T-helper 1 cell treated with Interleukin-12 subunit alpha and Interleukin-12 subunit beta and Interleukin-4 antibody, amounts not matched to agents 30 μg/mL and 1 μg/mL, for 36 hours (primary cell): ENCODE results near the gene CLTCL1.

Source experiments
- H3K27ac Mint-ChIP-seq: one replicate; pipeline ENCODE4 v1.8.0; 2021; ENCODE audit warnings: mild to moderate bottlenecking, mixed read lengths
- H3K27me3 Mint-ChIP-seq: one replicate; pipeline ENCODE4 v1.8.0; 2021; ENCODE audit warnings: low read depth, mixed read lengths
- H3K36me3 Mint-ChIP-seq: one replicate; pipeline ENCODE4 v1.8.0; 2021; ENCODE audit warnings: low read depth, mixed read lengths
- H3K4me1 Mint-ChIP-seq: one replicate; pipeline ENCODE4 v1.8.0; 2021; ENCODE audit warnings: low read depth, mixed read lengths
- H3K4me3 Mint-ChIP-seq: one replicate; pipeline ENCODE4 v1.8.0; 2021; ENCODE audit warnings: mild to moderate bottlenecking, moderate library complexity, mixed read lengths
- H3K9me3 Mint-ChIP-seq: one replicate; pipeline ENCODE4 v1.8.0; 2021; ENCODE audit warnings: mixed read lengths

The CLTCL1 gene

GRCh38 chr22:19147195-19147780 lies 144.2 kb downstream of the CLTCL1 start:
- no peak overlapping the region for H3K27ac Mint-ChIP-seq
- H3K27me3 Mint-ChIP-seq: peaks cover 42% of the 10 kb centered on the region
- peaks cover 14% of the 10 kb centered on the region for H3K4me1 Mint-ChIP-seq
- no peak overlapping the region for H3K4me3 Mint-ChIP-seq
- H3K9me3 Mint-ChIP-seq: no peaks in the 10 kb centered on the region
- peaks cover 7% of the 10 kb centered on the region for H3K36me3 Mint-ChIP-seq

GRCh38 chr22:19146215-19146968 lies 145.1 kb downstream of the CLTCL1 start:
- peaks cover 16% of the 10 kb centered on the region for H3K4me1 Mint-ChIP-seq
- peaks cover 7% of the 10 kb centered on the region for H3K36me3 Mint-ChIP-seq
- no peak overlapping the region for H3K4me3 Mint-ChIP-seq
- no peak overlapping the region for H3K27ac Mint-ChIP-seq
- H3K9me3 Mint-ChIP-seq: no peaks in the 10 kb centered on the region
- peaks cover 33% of the 10 kb centered on the region for H3K27me3 Mint-ChIP-seq

GRCh38 chr22:19143967-19144400 lies 147.5 kb downstream of the CLTCL1 start:
- Mint-ChIP-seq H3K36me3 (peaks cover 4% of the 10 kb centered on the region), H3K4me1 (peaks cover 13% of the 10 kb centered on the region)

GRCh38 chr22:19143212-19143611 lies 148.3 kb downstream of the CLTCL1 start:
- Mint-ChIP-seq H3K27ac (no peak overlapping the region), H3K4me1 (peaks cover 13% of the 10 kb centered on the region), H3K27me3 (peaks cover 23% of the 10 kb centered on the region), H3K4me3 (peak overlapping the region; percentile 97), H3K9me3 (no peaks in the 10 kb centered on the region), H3K36me3 (peaks cover 4% of the 10 kb centered on the region)

More at GRCh38 chr22:19143967-19144400, 147.5 kb downstream of the CLTCL1 start:
- Mint-ChIP-seq H3K27me3 (peaks cover 26% of the 10 kb centered on the region), H3K4me3 (peak overlapping the region; percentile 97), H3K27ac (peak overlapping the region; percentile 96), H3K9me3 (no peaks in the 10 kb centered on the region)

GRCh38 chr22:19142394-19142793 lies 149.1 kb downstream of the CLTCL1 start:
- no peaks in the 10 kb centered on the region for H3K9me3 Mint-ChIP-seq
- H3K4me1 Mint-ChIP-seq: peaks cover 13% of the 10 kb centered on the region
- peaks cover 7% of the 10 kb centered on the region for H3K36me3 Mint-ChIP-seq

GRCh38 chr22:19139974-19140373 lies 151.5 kb downstream of the CLTCL1 start:
- H3K4me3 Mint-ChIP-seq: no peak overlapping the region
- no peak overlapping the region for H3K27ac Mint-ChIP-seq

More at GRCh38 chr22:19142394-19142793, 149.1 kb downstream of the CLTCL1 start:
- no peak overlapping the region for H3K4me3 Mint-ChIP-seq
- H3K27ac Mint-ChIP-seq: no peak overlapping the region
- H3K27me3 Mint-ChIP-seq: peaks cover 14% of the 10 kb centered on the region

GRCh38 chr22:19139001-19139356 lies 152.5 kb downstream of the CLTCL1 start:
- H3K27me3 Mint-ChIP-seq: no peaks in the 10 kb centered on the region
- H3K4me3 Mint-ChIP-seq: no peak overlapping the region
- H3K4me1 Mint-ChIP-seq: peaks cover 8% of the 10 kb centered on the region
- H3K36me3 Mint-ChIP-seq: peaks cover 24% of the 10 kb centered on the region
- H3K27ac Mint-ChIP-seq: no peak overlapping the region
- H3K9me3 Mint-ChIP-seq: no peaks in the 10 kb centered on the region

More at GRCh38 chr22:19139974-19140373, 151.5 kb downstream of the CLTCL1 start:
- peaks cover 13% of the 10 kb centered on the region for H3K4me1 Mint-ChIP-seq
- H3K9me3 Mint-ChIP-seq: no peaks in the 10 kb centered on the region
- peaks cover 22% of the 10 kb centered on the region for H3K36me3 Mint-ChIP-seq
- H3K27me3 Mint-ChIP-seq: no peaks in the 10 kb centered on the region

- Mint-ChIP-seq H3K27me3 (no peaks in the 10 kb centered on the region), H3K27ac (no peak overlapping the region), H3K36me3 (peaks cover 22% of the 10 kb centered on the region), H3K4me1 (peaks cover 4% of the 10 kb centered on the region), H3K9me3 (no peaks in the 10 kb centered on the region), H3K4me3 (no peak overlapping the region)
Measured at GRCh38 chr22:19138217-19139000, 153.1 kb downstream of the CLTCL1 start.

- no peak overlapping the region for H3K27ac Mint-ChIP-seq
Measured at GRCh38 chr22:19137384-19138216, 153.9 kb downstream of the CLTCL1 start.

GRCh38 chr22:19136915-19137314 lies 154.6 kb downstream of the CLTCL1 start:
- H3K9me3 Mint-ChIP-seq: no peaks in the 10 kb centered on the region
- no peak overlapping the region for H3K27ac Mint-ChIP-seq
- H3K4me3 Mint-ChIP-seq: no peak overlapping the region
- no peaks in the 10 kb centered on the region for H3K27me3 Mint-ChIP-seq
- H3K4me1 Mint-ChIP-seq: peaks cover under 1% of the 10 kb centered on the region
- peaks cover 22% of the 10 kb centered on the region for H3K36me3 Mint-ChIP-seq

More at GRCh38 chr22:19137384-19138216, 153.9 kb downstream of the CLTCL1 start:
- H3K9me3 Mint-ChIP-seq: no peaks in the 10 kb centered on the region
- peaks cover 2% of the 10 kb centered on the region for H3K4me1 Mint-ChIP-seq
- H3K36me3 Mint-ChIP-seq: peaks cover 22% of the 10 kb centered on the region
- H3K27me3 Mint-ChIP-seq: no peaks in the 10 kb centered on the region
- no peak overlapping the region for H3K4me3 Mint-ChIP-seq

- Mint-ChIP-seq H3K27ac (no peak overlapping the region), H3K4me3 (no peak overlapping the region), H3K27me3 (no peaks in the 10 kb centered on the region), H3K9me3 (no peaks in the 10 kb centered on the region), H3K36me3 (peaks cover 22% of the 10 kb centered on the region), H3K4me1 (no peaks in the 10 kb centered on the region)
Measured at GRCh38 chr22:19134874-19135273, 156.6 kb downstream of the CLTCL1 start.

GRCh38 chr22:19134176-19134831 lies 157.2 kb downstream of the CLTCL1 start:
- Mint-ChIP-seq H3K4me1 (no peaks in the 10 kb centered on the region), H3K4me3 (no peak overlapping the region), H3K36me3 (peaks cover 22% of the 10 kb centered on the region), H3K27ac (no peak overlapping the region), H3K27me3 (no peaks in the 10 kb centered on the region), H3K9me3 (no peaks in the 10 kb centered on the region)

- Mint-ChIP-seq H3K27me3 (no peaks in the 10 kb centered on the region), H3K9me3 (no peaks in the 10 kb centered on the region), H3K27ac (no peak overlapping the region), H3K4me3 (no peak overlapping the region), H3K4me1 (no peaks in the 10 kb centered on the region), H3K36me3 (peaks cover 22% of the 10 kb centered on the region)
Measured at GRCh38 chr22:19133561-19133960, 158.0 kb downstream of the CLTCL1 start.
